Globus pallidus (tissue), 1 donor: ENCODE data around the gene SFTA2.
"Not testable (repeated sequence)": the region's sequence is repeated elsewhere in the genome, so short reads cannot be mapped to it uniquely, and the experiment has no call there.

ENCODE experiments used
- DNase-seq: peaks from one replicate; pipeline ENCODE4 v3.0.0-alpha.2; 2015; ENCODE audit warnings: low spot score

Gene SFTA2

GRCh38 chr6:30912746-30913520 lies 19.0 kb downstream of the SFTA2 start:
- no peak for DNase-seq

- DNase-seq, result not testable (repeated sequence)
Measured at GRCh38 chr6:30910473-30910872, 21.5 kb downstream of the SFTA2 start.

- DNase-seq, result no peak
Measured at GRCh38 chr6:30908700-30909099, 23.3 kb downstream of the SFTA2 start.

DNA sequence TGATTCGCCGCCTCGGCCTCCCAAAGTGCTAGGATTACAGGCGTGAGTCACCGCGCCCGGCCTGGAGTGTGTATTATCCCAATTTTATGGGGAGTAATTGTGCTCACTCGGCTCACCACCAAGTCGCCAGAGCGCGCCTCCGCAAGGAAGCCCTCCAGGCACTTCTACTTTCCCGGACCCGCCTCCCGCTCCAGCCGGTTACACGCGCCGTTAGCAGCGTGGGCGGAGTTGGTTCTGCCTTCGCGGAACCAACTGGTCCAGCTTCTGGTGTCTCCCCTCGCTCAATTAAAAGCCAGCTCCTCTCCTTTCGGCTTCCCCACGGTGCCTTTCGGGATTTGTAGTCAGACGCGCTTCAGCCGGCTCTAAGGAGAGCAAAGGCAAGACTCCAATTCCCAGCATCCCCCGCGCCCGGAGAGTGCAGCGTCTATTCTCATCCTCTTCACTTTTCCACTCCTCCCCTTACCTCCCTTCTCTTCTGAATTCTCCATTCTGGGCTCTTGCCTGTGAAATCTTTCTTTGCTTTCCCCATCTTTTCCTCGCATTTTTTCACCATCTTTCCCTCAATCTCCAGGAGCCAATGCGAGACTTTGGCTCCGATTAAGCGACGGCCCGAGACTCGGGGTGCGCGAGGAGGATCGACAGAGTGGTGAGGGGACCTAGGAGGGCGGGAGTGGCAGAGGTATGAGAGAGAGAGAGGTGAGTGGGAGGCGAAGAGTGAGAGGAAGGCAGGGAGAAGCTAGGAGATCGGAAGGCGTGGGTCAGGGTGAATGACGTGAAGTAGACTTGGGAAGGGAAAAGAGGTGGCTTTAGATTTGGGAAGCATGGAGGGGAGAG lies 24.0 kb downstream of the SFTA2 start, which contains the start of gene GTF2H4:
Gene GTF2H4 (plus strand): TSS at position 450 of the 834 bp plus-strand sequence.
- peak; percentile 97 for DNase-seq

- not testable (repeated sequence) for DNase-seq
Measured at GRCh38 chr6:30907290-30907757, 24.6 kb downstream of the SFTA2 start.

- no peak for DNase-seq
Measured at GRCh38 chr6:30903236-30903635, 28.7 kb downstream of the SFTA2 start.

- DNase-seq, result no peak
Measured at GRCh38 chr6:30902709-30903108, 29.3 kb downstream of the SFTA2 start.

- DNase-seq, result not testable (repeated sequence)
Measured at GRCh38 chr6:30902196-30902595, 29.8 kb downstream of the SFTA2 start.

DNA sequence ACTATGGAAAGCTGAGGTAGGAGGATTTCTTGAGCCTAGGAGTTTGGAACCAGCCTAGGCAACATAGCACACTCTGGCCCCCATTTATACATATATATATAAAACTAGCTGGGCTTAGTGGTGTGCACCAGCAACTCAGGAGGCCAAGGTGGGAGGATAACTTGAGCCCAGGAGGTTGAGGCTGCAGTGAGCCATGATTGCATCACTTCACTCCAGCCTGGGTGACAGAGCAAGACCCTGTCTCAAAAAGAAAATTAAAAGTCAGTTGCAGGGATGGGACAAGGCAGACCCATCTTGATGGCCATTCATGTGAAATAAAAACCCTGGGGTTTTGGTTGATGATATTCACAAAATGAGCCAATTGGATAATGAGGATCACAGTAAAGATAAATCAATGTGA lies 30.5 kb downstream of the SFTA2 start:
- no peak for DNase-seq

DNA sequence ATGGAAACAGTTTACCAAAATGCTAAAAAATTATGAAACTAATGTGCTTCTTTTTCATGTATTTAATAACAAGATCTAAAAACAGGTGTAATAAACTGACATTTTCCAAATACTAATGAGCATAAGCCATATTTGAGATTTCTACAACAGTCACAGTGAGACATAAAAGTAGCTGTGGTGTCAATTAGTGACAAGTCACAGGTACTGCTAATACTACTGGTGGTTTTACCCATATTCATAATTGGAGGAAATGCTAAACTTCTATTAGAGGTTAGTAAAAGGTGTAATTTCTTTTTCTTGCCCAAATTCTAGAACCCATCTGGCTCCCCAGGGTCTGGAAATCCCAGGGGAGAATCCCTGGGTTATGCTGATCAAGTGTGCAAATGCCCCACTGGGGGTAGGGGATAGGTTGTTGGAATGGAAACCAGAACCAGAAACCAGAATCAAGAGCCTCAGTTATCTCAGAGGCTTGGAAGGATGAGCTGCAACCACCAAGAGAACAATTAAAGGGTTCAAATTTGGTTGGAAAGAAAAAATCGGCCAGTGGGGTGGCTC lies 31.0 kb downstream of the SFTA2 start:
- no peak for DNase-seq

DNA sequence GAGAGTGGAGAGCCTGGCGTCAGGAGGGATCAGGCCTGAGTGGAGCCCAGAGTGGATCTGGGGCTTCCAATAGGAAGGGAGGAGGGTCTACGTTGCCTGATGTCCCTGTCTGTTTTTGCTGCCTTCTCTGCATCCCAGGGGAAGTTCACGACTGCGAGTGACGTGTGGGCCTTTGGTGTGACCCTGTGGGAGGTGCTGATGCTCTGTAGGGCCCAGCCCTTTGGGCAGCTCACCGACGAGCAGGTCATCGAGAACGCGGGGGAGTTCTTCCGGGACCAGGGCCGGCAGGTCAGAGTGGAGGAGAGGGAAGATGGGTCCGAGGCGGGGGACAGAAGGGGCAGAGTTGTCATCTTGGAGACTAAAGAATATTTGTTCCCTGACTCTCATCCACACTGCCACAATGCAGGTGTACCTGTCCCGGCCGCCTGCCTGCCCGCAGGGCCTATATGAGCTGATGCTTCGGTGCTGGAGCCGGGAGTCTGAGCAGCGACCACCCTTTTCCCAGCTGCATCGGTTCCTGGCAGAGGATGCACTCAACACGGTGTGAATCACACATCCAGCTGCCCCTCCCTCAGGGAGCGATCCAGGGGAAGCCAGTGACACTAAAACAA lies 33.1 kb downstream of the SFTA2 start:
- no peak for DNase-seq

DNA sequence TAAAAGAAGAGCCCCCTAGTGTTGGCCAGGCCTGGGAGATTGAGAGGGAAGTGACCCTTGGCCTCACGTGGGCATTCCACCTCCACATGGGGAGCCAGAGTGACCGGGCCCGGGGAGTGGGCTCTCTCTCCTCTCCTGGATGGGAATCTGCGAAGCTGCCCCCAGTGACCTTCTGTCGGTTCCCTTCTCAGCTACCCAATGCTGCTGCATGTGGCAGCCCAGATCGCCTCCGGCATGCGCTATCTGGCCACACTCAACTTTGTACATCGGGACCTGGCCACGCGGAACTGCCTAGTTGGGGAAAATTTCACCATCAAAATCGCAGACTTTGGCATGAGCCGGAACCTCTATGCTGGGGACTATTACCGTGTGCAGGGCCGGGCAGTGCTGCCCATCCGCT lies 34.1 kb downstream of the SFTA2 start:
- DNase-seq, result no peak

- no peak for DNase-seq
Measured at GRCh38 chr6:30896541-30896940, 35.4 kb downstream of the SFTA2 start.

- DNase-seq, result no peak
Measured at GRCh38 chr6:30895343-30895742, 36.6 kb downstream of the SFTA2 start.

DNA sequence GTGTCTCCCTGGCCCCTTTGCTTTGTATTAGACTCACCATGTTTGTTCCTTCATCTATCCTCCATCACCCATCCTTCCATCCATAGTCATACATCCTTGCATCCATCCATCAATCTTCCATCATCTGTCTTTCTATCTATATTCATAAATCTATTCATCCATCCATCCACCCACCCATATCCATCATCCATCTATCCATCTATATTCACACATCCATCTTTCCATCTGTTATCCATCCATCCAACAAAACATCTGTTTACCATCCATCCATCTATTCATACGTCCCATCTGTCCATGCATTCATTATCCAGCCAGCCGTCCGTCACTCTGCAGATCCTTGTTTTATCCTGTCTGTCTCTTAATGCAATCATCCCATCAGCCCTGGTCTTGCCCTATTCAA lies 37.0 kb downstream of the SFTA2 start:
- no peak for DNase-seq

- DNase-seq, result no peak
Measured at GRCh38 chr6:30894381-30894780, 37.6 kb downstream of the SFTA2 start.

GRCh38 chr6:30893666-30894065 lies 38.3 kb downstream of the SFTA2 start:
- DNase-seq, result no peak

GRCh38 chr6:30893001-30893591 lies 38.9 kb downstream of the SFTA2 start:
- no peak for DNase-seq

DNA sequence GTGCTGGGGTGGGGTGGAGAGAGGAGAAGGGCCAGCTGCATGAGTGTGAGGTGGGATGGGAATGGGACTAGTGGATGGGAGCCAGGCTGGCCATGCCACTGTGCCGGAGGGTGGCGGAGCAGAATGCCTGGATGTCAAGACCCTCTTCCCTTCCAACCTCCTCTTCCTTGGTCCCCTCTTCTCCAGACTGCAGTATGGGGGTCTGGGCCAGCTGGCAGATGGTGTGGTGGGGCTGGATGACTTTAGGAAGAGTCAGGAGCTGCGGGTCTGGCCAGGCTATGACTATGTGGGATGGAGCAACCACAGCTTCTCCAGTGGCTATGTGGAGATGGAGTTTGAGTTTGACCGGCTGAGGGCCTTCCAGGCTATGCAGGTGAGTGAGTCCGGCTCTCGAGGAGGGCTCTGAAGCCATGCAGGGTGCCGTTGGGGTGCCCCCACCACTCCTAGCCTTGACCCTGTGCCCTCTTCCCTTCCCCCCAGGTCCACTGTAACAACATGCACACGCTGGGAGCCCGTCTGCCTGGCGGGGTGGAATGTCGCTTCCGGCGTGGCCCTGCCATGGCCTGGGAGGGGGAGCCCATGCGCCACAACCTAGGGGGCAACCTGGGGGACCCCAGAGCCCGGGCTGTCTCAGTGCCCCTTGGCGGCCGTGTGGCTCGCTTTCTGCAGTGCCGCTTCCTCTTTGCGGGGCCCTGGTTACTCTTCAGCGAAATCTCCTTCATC lies 40.0 kb downstream of the SFTA2 start:
- no peak for DNase-seq

DNA sequence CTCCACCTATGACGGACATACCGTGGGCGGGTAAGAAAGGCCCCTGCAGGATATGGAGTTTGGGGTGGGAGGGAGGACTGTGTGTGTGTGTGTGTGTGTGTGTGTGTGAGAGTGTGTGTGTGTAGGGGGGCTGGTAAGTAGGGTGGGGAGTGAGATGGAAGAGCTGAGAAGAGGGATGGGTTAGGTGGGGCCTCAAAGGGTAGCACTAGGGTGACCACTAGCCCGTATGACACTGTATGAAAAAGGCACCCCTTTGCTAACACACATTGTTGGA lies 40.6 kb downstream of the SFTA2 start:
- no peak for DNase-seq

DNA sequence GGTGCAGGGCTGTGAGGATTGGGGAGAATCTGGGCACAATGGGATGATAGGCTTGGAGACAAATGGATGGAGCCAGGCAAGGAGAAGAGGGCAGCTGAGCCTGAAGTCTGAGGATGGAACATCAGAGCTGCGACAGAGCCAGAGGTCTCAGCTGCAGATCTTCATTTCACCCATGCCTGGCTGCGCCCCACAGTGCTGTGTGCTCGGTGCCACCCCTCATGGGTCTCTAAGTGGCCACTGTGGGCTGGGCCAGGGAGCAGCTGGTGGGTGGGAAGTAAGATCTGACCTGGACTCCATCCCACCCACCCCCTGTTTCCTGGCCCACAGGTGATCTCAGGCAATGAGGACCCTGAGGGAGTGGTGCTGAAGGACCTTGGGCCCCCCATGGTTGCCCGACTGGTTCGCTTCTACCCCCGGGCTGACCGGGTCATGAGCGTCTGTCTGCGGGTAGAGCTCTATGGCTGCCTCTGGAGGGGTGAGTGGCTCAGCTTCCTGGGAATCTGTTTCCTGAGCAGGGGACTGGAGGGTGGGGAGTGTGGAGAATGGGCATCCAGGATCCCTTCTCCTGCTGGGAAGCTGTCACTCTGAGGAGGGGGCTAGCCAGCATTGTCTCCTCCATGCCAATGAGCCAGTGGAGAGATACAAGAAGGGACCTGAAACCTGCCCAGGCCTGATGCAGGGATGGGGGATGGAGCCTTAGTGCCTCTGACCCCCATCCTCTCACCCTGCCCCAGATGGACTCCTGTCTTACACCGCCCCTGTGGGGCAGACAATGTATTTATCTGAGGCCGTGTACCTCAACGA lies 41.1 kb downstream of the SFTA2 start:
- DNase-seq, result no peak
